ENCODE measurements around the gene FIZ1. TPM values are rescaled to one million over a fixed set of nuclear protein-coding genes. Genes with fewer than 3 reads are reported as not detected.
A peak's percentile ranks its signal among the peaks of the same experiment; 100 is the strongest.

The FIZ1 gene
- total RNA-seq, 1 experiment from 2014 or later: 21.5 TPM

- no peak overlapping the region for H3T11ph ChIP-seq (ENCODE audit: low read length)
- no peak overlapping the region for H3K27ac ChIP-seq (ENCODE audit: insufficient read length, low read depth, low read length)
These were observed 6.8 kb downstream of the FIZ1 start for GRCh38 chr19:55592391-55593090.

More at GRCh38 chr19:55592391-55593090, 6.8 kb downstream of the FIZ1 start:
- Histone ChIP-seq H3K14ac (ENCODE audit: insufficient read depth, low read length) (no peak overlapping the region), H4K91ac (ENCODE audit: insufficient read length, low read depth, low read length) (no peak overlapping the region), H4K5ac (ENCODE audit: insufficient read length, low read depth, low read length) (no peak overlapping the region), H3K18ac (ENCODE audit: insufficient read length, low read depth, low read length) (no peak overlapping the region), H3K4ac (ENCODE audit: low read depth, low read length) (no peak overlapping the region), H3K79me2 (ENCODE audit: insufficient read depth, low read length) (no peaks in the 10 kb centered on the region), H3K27me3 (ENCODE audit: insufficient read depth, low read length) (no peaks in the 10 kb centered on the region), H3K4me1 (ENCODE audit: insufficient read depth, low read length) (no peaks in the 10 kb centered on the region; the same call in 1 of the 2 replicates), H2BK5ac (ENCODE audit: insufficient read length, low read length) (no peak overlapping the region), H3K56ac (ENCODE audit: insufficient read length, low read depth, low read length) (no peak overlapping the region), H4K8ac (replicated peaks; ENCODE audit: insufficient read length, low read depth, low read length) (no peak overlapping the region), H2BK20ac (ENCODE audit: low read depth, low read length, poor library complexity, severe bottlenecking) (no peak overlapping the region), H3K23ac (ENCODE audit: insufficient read length, low read depth, low read length) (no peak overlapping the region), H3K4me2 (ENCODE audit: insufficient read depth, insufficient read length, low read length) (no peak overlapping the region), H2AFZ (ENCODE audit: low read length) (no peak overlapping the region), H3K9me3 (ENCODE audit: control insufficient read depth, low read depth, low read length) (no peaks in the 10 kb centered on the region), H2AK5ac (ENCODE audit: insufficient read length, low read length) (no peak overlapping the region), H3K23me2 (ENCODE audit: insufficient read length, low read depth, low read length, poor library complexity, severe bottlenecking) (no peaks in the 10 kb centered on the region), H2BK12ac (ENCODE audit: insufficient read length, low read depth, low read length) (no peak overlapping the region), H2BK120ac (ENCODE audit: low read depth, low read length, poor library complexity, severe bottlenecking) (no peak overlapping the region), H3K79me1 (ENCODE audit: insufficient read depth, low read depth, low read length, poor library complexity, severe bottlenecking) (no peaks in the 10 kb centered on the region), H3K9ac (ENCODE audit: extremely low read depth, insufficient read length, low read length) (no peak overlapping the region), H4K20me1 (ENCODE audit: control insufficient read depth, insufficient read depth, insufficient read length) (peaks cover 2% of the 10 kb centered on the region), H2BK15ac (ENCODE audit: low read depth, low read length) (no peak overlapping the region)
- Mint-ChIP-seq H3K27ac (no peak overlapping the region; a peak in 1 of 7 replicates), H3K4me1 (peaks cover 18 to 36% of the 10 kb centered on the region in 2 experiments), H3K27me3 (ENCODE audit: low read depth) (no peaks in the 10 kb centered on the region; the same call in 1 of the 2 replicates), H3K4me3 (no peak overlapping the region), H3K36me3 (ENCODE audit: insufficient read depth in 1 of 3, low read depth in 3 of 3) (peaks cover 27 to 32% (median 28%) of the 10 kb centered on the region in 3 experiments; a peak in 6 of 7 replicates), H3K9me3 (no peaks in the 10 kb centered on the region; a peak in 1 of 5 replicates)
- TF ChIP-seq CTCF (conservative IDR thresholded peaks at IDR 0.05): no peak
- DNase-seq: peak; percentile 66
- WGBS (ENCODE audit: extremely low coverage, insufficient read length, low lambda C conversion rate): no CpG with 5 or more reads among the region's 73 CpGs
